HG02840 (cell line): ENCODE results near the gene ZNF526.
A peak's percentile ranks its signal among the peaks of the same experiment; 100 is the strongest.
"Not testable (repeated sequence)": the region's sequence is repeated elsewhere in the genome, so short reads cannot be mapped to it uniquely, and the experiment has no call there.

ENCODE experiments used
- ATAC-seq: cut with Tn5 transposase; IDR thresholded peaks from one replicate; pipeline ENCODE4 v1.9.1; 2021; ENCODE audit warnings: mild to moderate bottlenecking, moderate library complexity, moderate number of reproducible peaks; ENCODE audit not compliant: unreplicated experiment, low FRiP score

The ZNF526 gene

DNA sequence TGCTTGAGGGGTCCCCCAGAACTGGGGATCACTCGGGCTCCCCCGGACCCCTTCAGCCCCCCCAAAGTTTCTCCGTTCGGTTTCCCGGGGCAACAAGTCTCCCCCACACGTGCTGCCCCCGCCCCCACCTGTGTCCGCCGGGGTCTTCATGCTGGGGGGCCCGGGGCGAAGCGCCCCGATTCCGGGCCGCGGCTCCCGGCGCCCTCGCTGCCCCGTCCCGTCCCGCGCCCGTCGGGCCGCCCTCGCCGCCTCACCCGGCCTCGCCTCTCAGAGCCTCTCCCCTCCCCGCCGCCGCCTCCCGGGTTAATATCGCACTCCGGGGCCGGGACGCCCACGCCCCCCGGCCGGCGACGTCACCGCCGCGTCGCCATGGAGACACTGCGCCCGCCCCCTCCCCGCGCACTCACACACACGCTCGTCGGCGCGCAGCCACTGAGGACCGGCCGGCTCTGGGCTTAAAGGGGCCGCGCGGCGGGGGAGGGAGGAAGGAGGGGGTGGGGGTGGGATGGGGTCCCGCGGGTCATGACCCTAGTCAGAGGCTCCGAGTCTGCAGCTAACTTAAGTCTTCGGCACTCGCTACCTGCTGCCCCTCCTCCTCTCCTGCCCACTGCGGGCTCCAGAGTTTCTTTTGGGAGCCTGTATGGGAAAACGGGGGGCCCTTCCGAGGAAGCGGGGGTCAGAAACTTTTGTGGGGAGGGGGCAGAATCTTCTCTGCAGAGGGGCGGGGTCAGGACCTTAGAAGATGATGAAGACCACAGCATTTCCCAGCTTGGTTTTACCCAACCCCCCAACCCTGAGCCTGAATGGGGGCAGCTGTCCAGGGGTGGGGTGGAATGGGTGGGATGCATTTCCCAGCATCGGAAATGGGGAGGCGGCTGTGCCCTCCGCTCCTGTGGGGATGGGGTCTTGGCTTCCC, 35.0 kb downstream of the ZNF526 start, which contains the start of gene ERF:
Gene ERF (minus strand): TSS at position 279 of the 916 bp plus-strand sequence. CDS start 129 bp downstream, at position 150.
- ATAC-seq, result peak; percentile 55

DNA sequence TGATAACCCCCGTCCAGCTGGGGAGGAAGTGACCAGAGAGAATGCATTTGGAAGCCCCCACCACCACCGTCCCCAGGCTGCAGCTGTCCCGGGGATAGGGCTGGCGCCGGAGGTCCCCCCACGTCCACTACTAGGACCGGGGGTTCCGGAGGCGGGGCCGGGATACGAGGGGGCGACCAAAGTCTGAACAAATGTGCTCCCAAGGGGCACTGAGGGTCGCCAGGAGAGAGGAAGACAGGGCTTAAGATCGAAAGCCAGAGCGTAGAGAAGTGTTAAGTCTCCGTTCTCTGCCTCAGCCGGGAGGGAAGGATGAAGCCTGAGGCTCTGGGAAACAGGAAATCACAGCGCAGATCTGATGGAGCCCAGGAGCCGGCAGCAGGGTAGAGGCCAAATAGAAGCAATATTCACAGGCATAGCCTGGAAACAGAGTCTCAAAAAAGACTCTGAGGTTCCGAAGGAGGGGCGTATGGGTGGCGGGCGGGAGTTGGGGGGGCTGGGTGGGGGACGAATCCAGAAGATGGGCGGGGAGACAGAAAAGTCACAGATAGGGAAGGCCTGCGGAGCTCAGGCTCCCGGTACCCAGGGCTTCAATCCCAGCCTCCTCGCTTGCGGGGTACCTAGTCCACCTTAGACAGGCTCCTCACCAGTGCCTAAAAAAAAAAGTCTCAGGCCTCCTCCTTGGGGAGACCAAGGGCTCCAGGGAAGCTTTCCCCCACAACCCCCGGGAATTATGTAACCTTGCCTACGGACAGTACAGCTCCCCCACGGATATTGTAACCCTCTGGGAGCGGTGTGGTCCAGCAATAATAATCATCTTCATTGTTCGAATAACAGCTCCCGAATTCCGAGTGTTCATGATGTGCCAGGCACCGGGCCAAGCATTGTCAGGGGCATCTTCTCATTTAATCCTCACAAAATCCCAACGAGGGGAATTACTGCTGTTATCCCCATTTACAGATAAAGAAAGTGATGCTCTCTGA, 35.9 kb downstream of the ZNF526 start:
- no peak for ATAC-seq

DNA sequence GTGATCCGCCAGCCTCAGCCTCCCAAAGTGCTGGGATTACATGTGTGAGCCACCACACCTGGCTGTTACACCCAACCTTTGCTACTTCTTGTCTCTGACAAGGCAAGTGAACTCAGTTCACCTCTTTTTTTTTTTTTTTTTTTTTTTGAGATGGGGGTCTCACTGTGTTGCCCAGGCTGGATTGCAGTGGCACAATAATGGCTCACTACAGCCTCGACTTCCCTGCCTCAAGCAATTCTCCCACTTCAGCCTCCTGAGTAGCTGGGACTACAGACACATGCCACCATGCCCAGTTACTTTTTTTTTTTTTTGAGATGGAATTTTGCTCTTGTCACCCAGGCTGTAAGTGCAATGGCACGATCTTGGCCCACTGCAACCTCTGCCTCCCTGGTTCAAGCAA, 37.7 kb downstream of the ZNF526 start:
- not testable (repeated sequence) for ATAC-seq

DNA sequence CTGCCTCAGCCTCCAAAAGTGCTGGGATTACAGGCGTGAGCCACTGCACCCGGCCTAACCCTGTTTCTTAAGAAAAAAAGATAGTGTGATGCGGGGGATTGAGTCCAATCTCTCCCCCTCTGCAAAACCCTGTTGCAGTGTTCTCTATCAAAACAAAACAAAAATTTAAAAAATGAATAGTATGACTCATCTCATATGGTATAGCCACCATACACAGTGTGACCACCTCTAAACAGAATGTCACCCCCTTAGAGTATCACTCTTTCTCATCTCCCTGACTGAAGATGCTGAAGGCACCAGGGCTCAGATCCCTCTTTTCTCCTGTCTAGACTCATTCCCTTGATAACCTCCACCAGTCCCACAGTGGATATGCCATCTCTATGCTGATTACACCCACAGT, 41.7 kb downstream of the ZNF526 start:
- no peak for ATAC-seq

DNA sequence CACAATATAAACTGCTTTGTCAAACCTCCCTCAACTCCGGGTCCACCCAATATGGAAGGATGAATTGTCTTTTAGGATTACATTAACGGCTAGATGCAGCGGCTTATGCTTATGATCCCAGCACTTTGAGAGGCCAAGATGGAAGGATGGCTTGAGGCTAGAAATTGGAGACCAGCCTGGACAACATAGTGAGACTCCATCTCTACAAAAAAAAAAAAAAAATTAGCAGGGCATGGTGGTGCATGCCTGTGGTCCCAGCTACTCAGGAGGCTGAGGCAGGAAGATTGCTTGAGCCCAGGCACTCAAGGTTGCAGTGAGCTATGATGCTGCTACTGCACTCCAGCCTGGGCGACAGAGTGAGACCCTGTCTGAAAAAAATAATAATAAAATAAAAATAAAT, 46.0 kb downstream of the ZNF526 start:
- not testable (repeated sequence) for ATAC-seq

DNA sequence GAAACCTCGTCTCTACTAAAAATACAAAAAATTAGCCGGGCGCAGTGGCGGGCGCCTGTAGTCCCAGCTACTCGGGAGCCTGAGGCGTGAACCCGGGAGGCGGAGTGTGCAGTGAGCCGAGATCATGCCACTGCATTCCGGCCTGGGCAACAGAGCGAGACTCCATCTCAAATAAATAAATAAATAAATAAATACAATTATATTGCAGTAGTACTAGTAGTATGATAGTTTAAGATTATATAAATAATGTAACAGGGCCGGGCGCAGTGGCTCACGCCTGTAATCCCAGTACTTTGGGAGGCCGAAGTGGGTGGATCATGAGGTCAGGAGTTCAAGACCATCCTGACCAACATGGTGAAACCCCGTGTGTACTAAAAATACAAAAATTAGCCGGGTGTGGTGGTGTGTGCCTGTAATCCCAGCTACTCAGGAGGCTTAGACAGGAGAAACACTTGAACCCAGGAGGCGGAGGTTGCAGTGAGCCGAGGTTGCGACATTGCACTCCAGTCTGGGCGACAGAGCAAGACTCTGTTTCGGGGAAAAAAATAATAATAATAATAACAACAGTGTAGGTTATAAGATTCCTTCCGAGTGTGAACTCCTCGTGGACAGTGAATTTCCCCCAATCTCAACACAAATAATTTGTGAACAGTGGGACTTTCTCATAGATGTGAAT, 47.0 kb downstream of the ZNF526 start:
- not testable (repeated sequence) for ATAC-seq

DNA sequence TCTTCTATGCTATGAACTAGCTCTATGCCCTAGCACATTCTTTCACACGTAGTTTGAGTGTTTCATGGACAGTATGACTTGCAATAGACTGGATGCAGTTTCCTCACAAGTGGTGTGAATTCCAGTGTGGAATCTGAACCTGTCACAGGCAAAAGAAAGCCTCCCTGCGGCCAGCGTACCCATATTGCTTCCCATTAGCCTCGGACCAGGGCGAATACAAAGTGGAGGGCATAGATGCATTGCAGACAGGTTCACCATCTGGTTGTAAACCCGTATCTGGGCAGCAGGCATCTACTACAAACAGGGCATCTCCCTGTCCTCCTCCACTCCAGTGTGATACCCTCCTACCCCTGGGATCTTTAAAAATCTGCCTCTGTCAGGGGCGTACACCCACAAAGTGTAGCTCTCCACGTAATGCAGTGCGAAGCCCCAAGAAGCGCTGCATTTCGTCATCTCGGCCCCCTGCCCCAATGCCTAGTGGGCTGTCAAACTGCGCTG, 47.6 kb downstream of the ZNF526 start:
- no peak for ATAC-seq

DNA sequence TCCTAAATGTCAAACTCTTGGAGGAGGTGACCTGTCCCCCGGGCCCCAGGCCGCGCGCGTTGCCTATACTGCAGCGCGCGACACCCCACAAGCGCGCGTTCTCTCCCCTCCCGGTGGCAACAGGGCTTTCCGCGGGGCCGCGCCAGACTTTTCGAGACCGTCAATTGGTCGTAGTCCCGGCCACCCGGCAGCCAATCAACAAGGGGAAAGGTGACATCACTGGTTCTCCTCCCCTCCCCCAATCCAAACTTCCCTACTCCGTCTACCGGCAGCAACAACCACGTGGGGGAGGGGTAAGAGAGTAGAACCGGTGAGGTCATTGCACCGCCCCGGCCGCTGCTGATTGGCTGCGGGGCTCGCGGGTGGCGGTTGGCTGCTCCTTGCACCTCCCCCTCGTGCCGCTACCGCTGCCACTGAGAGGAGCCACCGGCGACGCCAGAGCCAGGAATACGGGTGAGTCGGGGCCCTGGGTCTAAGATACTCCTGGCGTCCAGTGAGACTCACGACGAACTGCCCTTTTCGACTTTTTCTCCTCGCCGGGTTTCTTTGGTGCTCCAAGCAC, 48.1 kb downstream of the ZNF526 start:
- ATAC-seq, result peak; percentile 61

DNA sequence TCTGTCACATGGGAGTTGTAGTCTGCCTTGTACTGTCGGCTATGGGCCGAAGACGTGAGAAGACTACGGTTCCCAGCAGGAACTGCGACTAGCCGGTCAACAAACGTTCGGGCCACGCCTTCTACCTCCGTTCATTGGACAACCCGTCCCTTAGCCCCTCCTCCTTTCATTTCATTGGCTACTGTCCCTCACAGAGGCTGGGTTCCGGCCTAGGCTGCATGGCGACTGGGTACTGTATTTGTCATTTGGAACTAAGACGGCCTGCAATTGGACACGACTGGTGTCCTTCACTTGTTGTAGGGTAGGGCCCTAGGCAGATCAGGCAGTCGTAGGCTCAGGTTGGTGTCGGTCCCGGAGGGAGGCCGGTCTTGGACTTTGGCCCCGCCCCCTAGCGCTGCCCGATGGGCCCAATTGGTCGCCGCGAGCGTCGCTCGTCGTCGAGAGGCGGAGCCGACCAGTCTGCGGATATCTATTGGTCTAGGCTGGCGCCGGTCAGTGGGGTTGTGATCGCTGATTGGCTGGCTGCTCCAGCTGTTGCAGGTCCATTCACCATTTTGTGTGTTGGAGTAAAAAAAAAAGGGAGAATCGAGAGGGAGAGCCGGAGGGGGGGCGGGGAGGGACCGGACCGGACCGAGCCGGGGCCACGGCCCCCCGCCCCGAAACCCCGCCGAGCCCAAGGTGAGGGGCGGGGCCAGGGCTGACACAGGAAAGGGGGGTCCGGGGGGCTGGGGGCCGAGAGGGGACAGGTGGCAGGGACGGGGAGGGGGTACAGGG, 48.8 kb downstream of the ZNF526 start, which contains the start of gene CIC:
Gene CIC (plus strand): TSS at position 549 of the 774 bp plus-strand sequence. CDS start 2,532 bp downstream, outside the sequence.
- ATAC-seq, result peak; percentile 77

DNA sequence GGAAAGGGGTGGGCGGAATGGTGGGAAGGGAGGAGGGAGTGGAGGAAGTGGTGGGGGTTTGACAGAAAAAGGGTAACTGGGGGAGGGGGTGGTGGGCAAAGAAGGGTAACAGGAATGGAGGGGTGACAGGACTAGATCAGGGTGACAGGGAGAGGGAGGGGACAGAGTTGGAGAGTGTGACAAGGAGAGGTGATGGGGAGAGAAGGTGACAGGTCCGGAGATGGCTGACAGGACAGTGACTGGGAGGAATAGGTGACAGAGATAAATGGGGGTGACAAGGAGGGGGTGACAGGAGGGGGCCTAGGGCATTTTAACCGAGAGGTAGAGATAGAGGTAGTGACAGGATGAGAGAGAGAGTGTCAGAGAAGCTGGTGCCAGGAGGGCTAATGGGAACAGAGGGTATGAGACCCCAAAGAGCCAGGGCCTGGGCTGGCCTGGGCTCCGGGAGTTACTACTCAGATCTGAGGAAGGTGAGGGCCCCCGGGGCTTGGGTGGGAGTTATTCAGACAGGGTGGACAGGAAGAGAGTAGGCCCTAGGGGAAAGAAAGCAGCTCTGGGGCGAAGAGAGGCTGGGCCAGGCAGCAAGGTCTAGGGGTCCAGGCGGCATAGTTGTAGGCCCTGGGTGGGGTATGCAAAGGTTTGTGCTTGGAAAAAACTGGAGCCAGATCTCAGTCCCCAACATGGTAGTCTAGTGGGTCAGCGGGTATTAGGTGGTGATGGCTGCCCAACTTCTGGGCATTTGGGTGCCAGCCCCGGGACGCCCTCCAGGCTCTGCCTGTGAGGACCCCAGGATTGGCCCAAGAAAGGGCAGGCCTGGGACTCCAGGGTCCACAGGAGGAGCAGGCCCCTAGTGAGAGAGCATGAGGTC, 49.6 kb downstream of the ZNF526 start:
- ATAC-seq, result no peak

DNA sequence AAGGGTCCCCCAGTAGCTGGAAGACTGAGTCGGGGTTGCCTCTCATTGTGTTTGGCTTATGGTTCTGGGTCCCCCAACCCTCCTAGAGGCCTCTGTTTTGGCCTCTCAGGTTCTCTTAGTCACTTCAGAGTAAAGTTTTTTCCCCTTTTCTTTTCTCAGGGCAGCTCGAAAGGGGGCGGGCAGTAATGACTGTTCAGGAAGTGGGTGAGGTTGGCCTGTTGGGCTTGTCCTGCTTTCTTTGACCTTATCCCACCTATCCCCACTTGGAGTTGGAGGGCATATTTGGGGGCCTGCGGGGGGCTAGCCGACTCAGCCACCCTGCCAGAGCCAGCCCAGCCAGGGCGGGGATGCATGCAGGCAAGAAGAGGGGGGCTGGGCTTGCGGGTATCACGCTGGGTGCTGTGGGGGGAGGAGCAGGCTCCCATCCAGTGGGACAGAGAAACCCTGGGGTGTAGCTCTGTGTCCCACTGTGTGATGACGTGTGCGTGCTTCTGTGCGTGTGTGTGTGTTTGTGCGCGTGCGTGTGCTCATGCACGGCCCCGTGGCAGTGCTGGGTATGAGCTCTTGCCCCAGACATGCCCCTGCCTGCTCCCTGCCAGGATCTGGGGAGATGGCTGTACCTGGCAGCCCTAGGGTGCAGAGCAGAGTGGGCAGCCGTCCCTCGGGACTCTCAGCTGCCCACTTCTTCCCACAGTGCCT, 50.4 kb downstream of the ZNF526 start:
- ATAC-seq, result no peak

DNA sequence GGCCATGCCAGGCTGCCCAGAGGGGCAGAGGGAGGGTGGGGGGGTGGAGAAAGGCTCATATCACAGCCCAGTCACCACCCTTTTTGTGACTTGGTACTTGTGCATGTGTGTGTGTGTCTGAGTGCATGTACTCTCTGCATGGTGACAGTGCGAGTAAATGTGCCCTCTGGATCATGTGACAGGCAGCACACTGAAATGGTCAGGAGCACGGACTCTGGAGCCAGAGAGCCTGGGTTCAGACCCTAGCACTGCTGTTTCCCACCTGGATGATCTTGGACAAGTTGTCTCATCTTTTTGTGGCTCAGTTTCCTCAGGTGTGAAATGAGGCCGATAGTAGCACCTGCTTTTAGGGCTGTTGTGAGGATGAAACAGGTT, 50.9 kb downstream of the ZNF526 start:
- no peak for ATAC-seq

DNA sequence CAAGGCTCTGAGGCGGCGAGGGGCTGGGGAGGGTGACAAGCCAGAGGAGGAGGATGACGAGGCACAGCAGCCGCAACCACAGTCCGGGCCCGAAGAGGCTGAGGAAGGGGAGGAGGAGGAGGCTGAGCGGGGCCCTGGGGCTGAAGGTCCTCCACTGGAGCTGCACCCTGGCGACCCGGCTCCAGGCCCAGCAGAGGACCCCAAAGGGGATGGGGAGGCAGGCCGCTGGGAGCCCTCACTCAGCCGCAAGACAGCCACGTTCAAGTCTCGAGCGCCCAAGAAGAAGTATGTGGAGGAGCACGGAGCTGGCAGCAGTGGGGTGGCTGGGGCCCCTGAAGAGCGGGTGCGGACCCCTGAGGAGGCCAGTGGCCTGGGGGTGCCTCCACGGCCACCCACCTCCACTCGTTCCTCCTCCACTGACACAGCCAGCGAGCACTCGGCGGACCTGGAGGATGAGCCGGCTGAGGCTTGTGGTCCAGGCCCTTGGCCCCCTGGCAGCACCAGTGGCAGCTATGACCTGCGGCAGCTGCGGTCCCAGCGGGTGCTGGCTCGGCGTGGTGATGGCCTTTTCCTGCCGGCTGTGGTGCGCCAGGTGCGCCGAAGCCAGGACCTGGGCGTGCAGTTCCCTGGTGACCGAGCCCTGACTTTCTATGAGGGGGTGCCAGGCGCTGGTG, 51.9 kb downstream of the ZNF526 start:
- ATAC-seq, result no peak

DNA sequence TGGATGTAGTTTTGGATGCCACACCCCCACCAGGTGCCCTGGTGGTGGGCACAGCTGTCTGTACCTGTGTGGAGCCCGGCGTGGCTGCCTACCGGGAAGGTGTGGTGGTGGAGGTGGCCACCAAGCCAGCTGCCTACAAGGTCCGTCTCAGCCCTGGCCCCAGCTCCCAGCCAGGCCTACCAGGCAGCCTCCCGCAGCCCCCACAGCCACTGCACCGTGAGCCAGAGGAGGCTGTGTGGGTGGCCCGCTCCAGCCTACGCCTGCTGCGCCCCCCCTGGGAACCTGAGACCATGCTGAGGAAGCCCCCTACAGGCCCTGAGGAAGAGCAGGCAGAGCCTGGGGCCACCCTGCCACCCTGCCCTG, 52.4 kb downstream of the ZNF526 start:
- no peak for ATAC-seq

DNA sequence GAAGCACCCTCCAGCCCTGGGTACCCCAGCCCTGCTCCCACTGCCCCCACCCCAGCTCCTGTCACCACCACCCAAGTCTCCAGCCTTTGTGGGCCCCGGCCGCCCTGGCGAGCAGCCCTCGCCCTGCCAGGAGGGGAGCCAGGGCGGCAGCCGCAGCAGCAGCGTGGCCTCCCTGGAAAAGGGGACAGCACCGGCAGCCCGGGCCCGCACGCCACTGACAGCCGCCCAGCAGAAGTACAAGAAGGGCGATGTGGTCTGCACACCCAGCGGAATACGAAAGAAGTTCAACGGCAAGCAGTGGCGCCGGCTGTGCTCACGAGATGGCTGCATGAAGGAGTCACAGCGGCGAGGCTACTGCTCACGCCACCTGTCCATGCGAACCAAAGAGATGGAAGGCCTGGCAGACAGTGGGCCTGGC, 52.9 kb downstream of the ZNF526 start:
- no peak for ATAC-seq

DNA sequence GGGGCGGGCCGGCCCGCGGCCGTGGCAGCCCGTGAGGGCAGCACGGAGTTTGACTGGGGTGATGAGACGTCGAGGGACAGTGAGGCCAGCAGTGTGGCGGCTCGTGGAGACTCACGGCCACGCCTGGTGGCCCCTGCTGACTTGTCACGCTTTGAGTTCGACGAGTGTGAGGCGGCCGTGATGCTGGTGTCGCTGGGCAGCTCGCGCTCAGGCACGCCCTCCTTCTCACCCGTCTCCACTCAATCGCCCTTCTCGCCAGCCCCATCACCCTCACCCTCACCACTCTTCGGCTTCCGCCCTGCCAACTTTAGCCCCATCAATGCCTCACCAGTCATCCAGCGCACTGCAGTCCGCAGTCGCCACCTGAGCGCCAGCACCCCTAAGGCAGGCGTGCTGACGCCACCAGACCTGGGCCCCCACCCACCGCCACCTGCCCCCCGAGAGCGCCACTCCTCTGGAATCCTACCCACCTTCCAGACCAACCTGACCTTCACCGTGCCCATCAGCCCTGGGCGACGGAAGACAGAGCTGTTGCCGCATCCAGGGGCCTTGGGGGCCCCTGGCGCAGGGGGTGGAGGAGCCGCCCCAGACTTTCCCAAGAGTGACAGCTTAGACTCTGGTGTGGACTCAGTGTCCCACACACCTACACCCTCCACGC, 53.4 kb downstream of the ZNF526 start:
- ATAC-seq, result no peak
